Measurements from ENCODE around the gene PLPPR1.

- TF ChIP-seq CTCF (conservative IDR thresholded peaks at IDR 0.05; ENCODE audit: low read length) (no peak), EZH2phosphoT487 (IDR thresholded peaks at IDR 0.05; ENCODE audit: borderline replicate concordance) (no peak)
Measured at GRCh38 chr9:101162231-101162630, 133.7 kb downstream of the PLPPR1 start.

All from Loucy (cell line).